Measurements from ENCODE around the gene GALR1. TPM values are rescaled to one million over a fixed set of nuclear protein-coding genes. Genes with fewer than 3 reads are reported as not detected.
A peak's percentile ranks its signal among the peaks of the same experiment; 100 is the strongest.

Gene GALR1
- total RNA-seq, 1 experiment from 2014 or later: not detected

DNA sequence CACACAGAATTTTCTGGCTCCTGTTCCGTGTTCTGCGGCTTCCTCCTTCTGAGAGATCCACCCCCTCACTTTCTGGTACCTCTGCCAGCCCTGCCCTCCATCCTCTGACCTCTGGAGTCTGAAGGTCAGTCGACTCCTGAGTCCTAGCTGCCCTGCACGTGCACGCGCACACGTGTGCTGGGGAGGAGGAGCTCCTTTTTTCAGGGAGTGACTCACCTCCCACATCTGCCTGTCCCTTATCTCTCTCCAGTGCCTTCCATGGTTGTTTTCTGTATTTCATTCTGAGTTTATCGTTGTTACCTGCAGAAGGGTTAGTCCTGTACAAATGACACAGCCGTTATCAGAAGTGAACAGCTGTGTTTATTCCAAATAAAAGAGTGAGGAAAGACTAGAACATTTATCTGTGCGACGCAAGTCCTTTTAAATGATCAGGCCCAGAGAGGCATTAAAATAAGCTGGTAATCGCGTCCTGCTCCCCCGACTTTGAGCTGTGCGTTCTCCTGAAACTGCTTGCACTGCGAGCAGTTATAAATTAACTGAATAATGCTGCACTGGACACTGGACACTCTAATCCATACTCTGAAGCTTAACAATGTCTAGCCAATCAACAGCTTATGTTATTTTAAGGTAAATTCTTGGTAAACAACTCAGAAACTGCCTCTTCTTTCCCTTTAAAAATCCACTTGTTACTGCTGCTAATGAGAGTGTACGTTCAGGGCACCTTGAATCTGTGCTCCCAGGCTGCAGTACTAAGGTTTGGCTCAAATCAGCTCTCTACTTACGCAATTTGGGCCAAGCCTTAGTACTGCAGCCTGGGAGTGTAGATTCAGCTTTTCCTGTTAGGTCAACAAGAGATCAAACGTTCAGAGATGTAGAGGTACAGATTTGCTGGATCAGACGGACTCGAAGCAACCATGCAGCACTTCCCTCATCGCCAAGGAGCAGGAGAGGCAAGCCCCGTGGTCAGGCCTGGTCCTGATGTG is 72.5 kb downstream of the GALR1 start:
- DNase-seq (ENCODE audit: low read depth): peak; percentile 9

DNA sequence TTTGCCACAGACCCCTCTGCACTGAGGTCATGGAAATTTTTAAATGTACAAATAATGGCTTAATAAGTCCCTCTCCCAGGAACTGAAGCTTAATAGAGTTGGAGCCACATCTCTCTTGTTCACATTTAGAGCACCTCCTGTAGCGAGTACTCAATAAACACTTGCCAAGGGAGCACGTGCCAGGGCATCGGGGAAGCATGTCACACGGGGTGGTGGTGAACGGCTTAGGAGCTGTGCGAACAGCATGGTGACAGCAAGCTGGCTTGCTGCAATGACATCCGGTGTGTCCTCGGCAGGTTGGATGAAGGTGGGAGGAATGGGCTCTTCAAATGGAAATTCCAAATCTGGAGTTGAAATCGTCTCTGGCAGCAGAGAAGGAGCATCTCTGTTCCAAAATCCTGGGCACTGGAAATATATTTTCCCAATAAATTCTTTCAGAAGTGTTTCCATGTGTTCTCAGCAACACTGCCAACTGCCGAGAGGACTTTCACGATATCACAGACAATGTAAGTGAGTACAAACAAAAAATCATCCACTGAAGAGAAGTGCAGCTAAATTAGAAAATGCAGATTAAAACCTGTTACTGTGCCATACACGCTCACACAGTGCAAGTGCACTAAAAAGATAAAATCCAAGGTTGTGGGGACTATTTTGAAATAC is 74.1 kb downstream of the GALR1 start:
- no peak for DNase-seq (ENCODE audit: low read depth)

Other genes starting within 250 kb of the GALR1 start
- 9.5 and 15.6 TPM in 2 replicates for gene MBP, start 117.1 kb upstream of the GALR1 start, total RNA-seq (2014; rRNA removed; shearing (Covaris generic))